K562 (cell line): ENCODE measurements around the gene UNC45B. TPM values are rescaled to one million over a fixed set of nuclear protein-coding genes. Genes with fewer than 3 reads are reported as not detected.

Experiments used
- ATAC-seq: fragments of 200-7000 bp; cut with Tn5 transposase; 3 replicates; pipeline ENCODE4 v1.9.1; 2020; ENCODE audit warnings: moderate library complexity
- BruUV-seq: library from RNA; stranded (reverse); fragments of 400-500 nt; replicated peaks from 2 replicates; lab custom pipeline; 2021; lab: Mats Ljungman, UMichigan
- CTCF ChIA-PET: fragments of 300-600 bp; formaldehyde crosslinking; extraction: SDS; loops from one replicate; lab custom pipeline; 2021; ENCODE audit warnings: low intra/inter-chr PET ratio; lab: Yijun Ruan, JAX
- POLR2A ChIA-PET: fragments of 300-600, 350-650 bp; sonication (Branson Sonifier 250); formaldehyde crosslinking; extraction: SDS; loops from one replicate; lab custom pipeline; 2021; ENCODE audit warnings: antibody characterized with exemption, inconsistent platforms; lab: Yijun Ruan, JAX
- DNase-seq, 4 experiments: peaks; one replicate each; pipeline versions ENCODE4 v3.0.0 to v3.0.0-alpha.2; 2011 to 2018; ENCODE audit warnings: low spot score in 3 of 4, mixed read lengths in 3 of 4; ENCODE audit errors: extremely low read depth in 1 of 4
- FAIRE-seq: peaks from 2 replicates; lab custom pipeline; 2011; peaks lifted over from hg19 to GRCh38; lab: Jason Lieb, UNC
- H2AFZ ChIP-seq: 2 replicates; pipeline ENCODE4 v1.6.0; 2011; ENCODE audit warnings: low read depth, low read length, control low read depth, inconsistent platforms
- H3K27ac ChIP-seq: fragments of 200-600 bp; 3 replicates; pipeline ENCODE4 v1.8.0; 2011; ENCODE audit warnings: low read depth, mild to moderate bottlenecking, control low read depth, inconsistent platforms, low read length, moderate library complexity, mixed read lengths; ENCODE audit errors: extremely low read depth
- H3K27me3 ChIP-seq, 2 experiments: fragments of 300-600 bp in 1 of 2; 2 replicates in 1 of 2; 3 replicates in 1 of 2; pipeline versions ENCODE4 v1.6.0 to v1.8.0; 2011; ENCODE audit warnings: inconsistent platforms in 2 of 2, low read length in 2 of 2, mild to moderate bottlenecking in 1 of 2, mixed read lengths in 1 of 2, moderate library complexity in 1 of 2; ENCODE audit not compliant: control insufficient read depth in 2 of 2, insufficient read depth in 2 of 2
- H3K36me3 ChIP-seq: fragments of 300-600 bp; 3 replicates; pipeline ENCODE4 v1.8.0; 2011; ENCODE audit warnings: mild to moderate bottlenecking, low read length, inconsistent platforms; ENCODE audit not compliant: control insufficient read depth, insufficient read depth
- H3K4me1 ChIP-seq, 2 experiments: fragments of 200-600 bp in 1 of 2; replicated peaks in 1 of 2; 2 replicates in 1 of 2; 3 replicates in 1 of 2; pipeline versions ENCODE4 v1.5.1 to v1.8.0; 2011; ENCODE audit warnings: inconsistent platforms in 2 of 2, low read length in 2 of 2, mild to moderate bottlenecking in 1 of 2, mixed read lengths in 1 of 2, moderate library complexity in 1 of 2; ENCODE audit not compliant: control insufficient read depth in 2 of 2, insufficient read depth in 2 of 2
- H3K4me2 ChIP-seq: 2 replicates; pipeline ENCODE4 v1.6.1; 2011; ENCODE audit warnings: low read length, control low read depth, inconsistent platforms, mixed read lengths; ENCODE audit not compliant: insufficient read depth
- H3K4me3 ChIP-seq: fragments of 200-600 bp; sonication (generic), shearing (Covaris generic); 2 replicates; pipeline ENCODE4 v1.5.1; 2016; ENCODE audit warnings: control low read depth, inconsistent platforms
- H3K79me2 ChIP-seq: fragments of 200-600 bp; 3 replicates; pipeline ENCODE4 v1.8.0; 2011; ENCODE audit warnings: low read length, inconsistent platforms; ENCODE audit not compliant: control insufficient read depth, insufficient read depth
- H3K9ac ChIP-seq, 2 experiments: 2 replicates each; pipeline versions ENCODE4 v1.6.0 to v1.6.1; 2011; ENCODE audit warnings: low read depth in 2 of 2, low read length in 2 of 2, control low read depth in 1 of 2, inconsistent platforms in 1 of 2, mild to moderate bottlenecking in 1 of 2, mixed read lengths in 1 of 2; ENCODE audit not compliant: insufficient read depth in 1 of 2
- H3K9me1 ChIP-seq: one replicate; pipeline ENCODE4 v1.6.0; 2011; ENCODE audit warnings: inconsistent platforms, mild to moderate bottlenecking, low read length, moderate library complexity; ENCODE audit not compliant: control insufficient read depth, insufficient read depth
- H3K9me3 ChIP-seq: replicated peaks from 2 replicates; pipeline ENCODE4 v1.5.1; 2011; ENCODE audit warnings: low read depth, low read length, inconsistent platforms; ENCODE audit not compliant: control insufficient read depth, insufficient read depth
- H4K20me1 ChIP-seq: replicated peaks from 2 replicates; pipeline ENCODE4 v1.6.1; 2011; ENCODE audit warnings: low read length, inconsistent platforms, mixed read lengths; ENCODE audit not compliant: control insufficient read depth, insufficient read depth
- EZH2 ChIP-seq: IDR thresholded peaks from 2 replicates; pipeline ENCODE4 v1.6.1; 2012; ENCODE audit warnings: low read depth, mild to moderate bottlenecking, inconsistent platforms, low read length, borderline replicate concordance
- GTF2F1 ChIP-seq: IDR thresholded peaks from 2 replicates; pipeline ENCODE4 v1.6.1; 2011; ENCODE audit warnings: low read depth, low read length, improper control_type of control experiment
- RBBP5 ChIP-seq: fragments of 200-600 bp; sonication (generic); IDR thresholded peaks from 2 replicates; pipeline ENCODE4 v1.6.1; 2012; ENCODE audit warnings: borderline replicate concordance, mild to moderate bottlenecking, low read length, control low read depth, inconsistent platforms; ENCODE audit not compliant: insufficient read depth, poor library complexity, severe bottlenecking
- REST ChIP-seq, 2 experiments: fragments of 450-650 bp; formaldehyde crosslinking in 1 of 2; IDR thresholded peaks; 2 replicates each; pipeline versions ENCODE4 v1.4.0 to v1.6.1; 2014 to 2020; ENCODE audit warnings: mild to moderate bottlenecking in 2 of 2, borderline replicate concordance in 1 of 2, low read depth in 1 of 2
- RNF219 ChIP-seq: fragments of 250-450 bp; sonication (Bioruptor Pico); IDR thresholded peaks from 2 replicates; pipeline ENCODE4 v1.5.0; 2022; ENCODE audit warnings: mild to moderate bottlenecking
- WGBS: fragments of 100-300 bp; shearing (Covaris generic); methylation state at CpG from one replicate; pipeline ENCODE4 v1.1.6; 2016; ENCODE audit warnings: low coverage, mixed read lengths; ENCODE audit not compliant: insufficient coverage; ENCODE audit errors: missing lambda C conversion rate; 5-methylcytosine and 5-hydroxymethylcytosine counted together
- in situ Hi-C: fragments of 300-500 bp; cut with MboI; formaldehyde crosslinking; loops from 4 replicates; pipeline ENCODE4 v1.15.0; 2018; ENCODE audit warnings: inconsistent platforms, mixed read lengths
- intact Hi-C: fragments of 100-400 bp; cut with micrococcal nuclease; formaldehyde crosslinking; loops from 2 replicates; pipeline ENCODE4 v1.14.2; 2022
- polyA plus RNA-seq, 8 experiments: library from polyadenylated mRNA; depleted of rRNA in 4 of 8; stranded (reverse) in 5 of 8; unstranded in 3 of 8; fragments of >200 nt; fragmentation: Nextera tagmentation in 2 of 8; fragmentation: Illumina TruSeq in 1 of 8; extraction: Ambion mirVana in 2 of 8; extraction: Trizol in 1 of 8; gene quantifications; 2 replicates each; pipeline versions ENCODE4 v1.2.1 to v1.2.3, GENCODE V29; 2011 to 2014; ENCODE audit warnings: inconsistent platforms in 1 of 8, missing spikeins in 1 of 8
- total RNA-seq, 7 experiments: library from RNA; depleted of rRNA in 6 of 7; stranded (reverse); fragments of >200 nt in 6 of 7; fragmentation: Illumina TruSeq in 2 of 7; extraction: Trizol in 2 of 7; gene quantifications; 2 replicates each; pipeline versions ENCODE4 v1.2.1 to v1.2.3, GENCODE V29; 2011 to 2021; ENCODE audit warnings: low replicate concordance in 1 of 7
- TF ChIP-seq, protein P1 (sequence below): sonication (generic); formaldehyde crosslinking; IDR thresholded peaks from 2 replicates; pipeline ENCODE4 v1.9.0; 2022; ENCODE audit warnings: mild to moderate bottlenecking, missing genetic modification reagents
- TF ChIP-seq, protein P2 (sequence below): fragments of 450-650 bp; formaldehyde crosslinking; conservative IDR thresholded peaks from 2 replicates; pipeline ENCODE4 v1.4.0; 2022; ENCODE audit warnings: mild to moderate bottlenecking, missing genetic modification characterization

The UNC45B gene
- total and polyA plus RNA-seq, 9 of the 15 experiments (the other 6 are each of a cell fraction or from before 2014, with no cell fraction given): not detected

DNA sequence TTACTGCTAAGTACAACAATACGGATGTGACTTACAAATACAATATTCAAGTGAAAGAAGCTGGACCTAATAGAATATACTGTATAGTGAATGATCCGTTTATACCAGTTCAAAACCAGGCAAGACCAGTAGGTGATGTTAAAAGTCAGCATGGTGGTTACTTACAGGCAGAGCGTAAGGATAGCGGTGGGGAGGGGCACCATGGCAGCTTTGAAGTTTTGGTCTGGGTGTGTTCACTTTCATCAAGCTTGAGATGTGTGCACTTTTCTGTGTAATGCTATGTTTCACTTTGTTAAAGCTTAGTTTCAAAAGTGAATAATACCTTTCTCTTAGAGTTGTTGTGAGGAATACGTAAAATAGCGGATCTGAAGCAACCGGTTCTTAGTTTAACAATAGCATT lies 63.1 kb downstream of the UNC45B start:
- ChIA-PET CTCF (no interaction called here), POLR2A (interaction anchor here (1.3 kb wide), 1 partner anchor 537 kb away, joined by 3 read pairs; no protein-coding TSS in a partner anchor)
- FAIRE-seq: no peak
- no TSS peak for BruUV-seq
- no peak overlapping the region for H2AFZ ChIP-seq
- H3K9me3 ChIP-seq: no peaks in the 10 kb centered on the region
- no peaks in the 10 kb centered on the region for H4K20me1 ChIP-seq
- WGBS: 12% methylated on average over 7 of the region's 7 CpGs
- no peak overlapping the region for H3K4me3 ChIP-seq
- no peaks in the 10 kb centered on the region for H3K9me1 ChIP-seq
- in situ Hi-C loops: no loop called here
- intact Hi-C loops: no loop called here
- no peaks in the 10 kb centered on the region for H3K79me2 ChIP-seq
- no peak for DNase-seq
- H3K4me1 ChIP-seq: no peaks in the 10 kb centered on the region
- no peak overlapping the region for H3K27ac ChIP-seq
- H3K27me3 ChIP-seq: peaks cover 4 to 11% of the 10 kb centered on the region in 2 experiments; a peak in 2 of 5 replicates
- H3K4me2 ChIP-seq: no peak overlapping the region
- no peak overlapping the region for H3K9ac ChIP-seq
- no peaks in the 10 kb centered on the region for H3K36me3 ChIP-seq
- ATAC-seq: no peak
- TF ChIP-seq GTF2F1: no peak
- TF ChIP-seq, protein P1, sequence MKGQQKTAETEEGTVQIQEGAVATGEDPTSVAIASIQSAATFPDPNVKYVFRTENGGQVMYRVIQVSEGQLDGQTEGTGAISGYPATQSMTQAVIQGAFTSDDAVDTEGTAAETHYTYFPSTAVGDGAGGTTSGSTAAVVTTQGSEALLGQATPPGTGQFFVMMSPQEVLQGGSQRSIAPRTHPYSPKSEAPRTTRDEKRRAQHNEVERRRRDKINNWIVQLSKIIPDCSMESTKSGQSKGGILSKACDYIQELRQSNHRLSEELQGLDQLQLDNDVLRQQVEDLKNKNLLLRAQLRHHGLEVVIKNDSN (CRISPR knock-in tag): no peak
- TF ChIP-seq EZH2: no peak
- no peak for TF ChIP-seq RNF219 (CRISPR knock-in tag)
- TF ChIP-seq, protein P2, sequence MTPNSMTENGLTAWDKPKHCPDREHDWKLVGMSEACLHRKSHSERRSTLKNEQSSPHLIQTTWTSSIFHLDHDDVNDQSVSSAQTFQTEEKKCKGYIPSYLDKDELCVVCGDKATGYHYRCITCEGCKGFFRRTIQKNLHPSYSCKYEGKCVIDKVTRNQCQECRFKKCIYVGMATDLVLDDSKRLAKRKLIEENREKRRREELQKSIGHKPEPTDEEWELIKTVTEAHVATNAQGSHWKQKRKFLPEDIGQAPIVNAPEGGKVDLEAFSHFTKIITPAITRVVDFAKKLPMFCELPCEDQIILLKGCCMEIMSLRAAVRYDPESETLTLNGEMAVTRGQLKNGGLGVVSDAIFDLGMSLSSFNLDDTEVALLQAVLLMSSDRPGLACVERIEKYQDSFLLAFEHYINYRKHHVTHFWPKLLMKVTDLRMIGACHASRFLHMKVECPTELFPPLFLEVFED (CRISPR knock-in tag): no peak
- no peak for TF ChIP-seq RBBP5
- no peak for TF ChIP-seq REST (IDR thresholded peaks at IDR 0.05; ENCODE audit: borderline replicate concordance)
- TF ChIP-seq REST (CRISPR knock-in tag; IDR thresholded peaks at IDR 0.05; ENCODE audit: low read depth): no peak
